Fibroblast of villous mesenchyme (primary cell): Measurements from ENCODE around the gene IGFBP5. TPM values are rescaled to one million over a fixed set of nuclear protein-coding genes. Genes with fewer than 3 reads are reported as not detected.

Source experiments
- DNase-seq: peaks from one replicate; pipeline ENCODE4 v3.0.0-alpha.2; 2010; ENCODE audit warnings: low read depth
- H3K4me3 ChIP-seq: 2 replicates; pipeline ENCODE4 v1.5.1; 2011; ENCODE audit warnings: low read depth, mild to moderate bottlenecking, low read length
- CTCF ChIP-seq: IDR thresholded peaks from 2 replicates; pipeline ENCODE4 v1.5.1; 2012; ENCODE audit warnings: low read depth, mild to moderate bottlenecking, low read length; ENCODE audit not compliant: insufficient read depth
- total RNA-seq: library from RNA; depleted of rRNA; stranded (reverse); fragments of >200 nt; gene quantifications from 2 replicates; pipeline ENCODE4 v1.2.3, GENCODE V29; 2012

Gene IGFBP5
- total RNA-seq, 1 donor = 644 TPM

DNA sequence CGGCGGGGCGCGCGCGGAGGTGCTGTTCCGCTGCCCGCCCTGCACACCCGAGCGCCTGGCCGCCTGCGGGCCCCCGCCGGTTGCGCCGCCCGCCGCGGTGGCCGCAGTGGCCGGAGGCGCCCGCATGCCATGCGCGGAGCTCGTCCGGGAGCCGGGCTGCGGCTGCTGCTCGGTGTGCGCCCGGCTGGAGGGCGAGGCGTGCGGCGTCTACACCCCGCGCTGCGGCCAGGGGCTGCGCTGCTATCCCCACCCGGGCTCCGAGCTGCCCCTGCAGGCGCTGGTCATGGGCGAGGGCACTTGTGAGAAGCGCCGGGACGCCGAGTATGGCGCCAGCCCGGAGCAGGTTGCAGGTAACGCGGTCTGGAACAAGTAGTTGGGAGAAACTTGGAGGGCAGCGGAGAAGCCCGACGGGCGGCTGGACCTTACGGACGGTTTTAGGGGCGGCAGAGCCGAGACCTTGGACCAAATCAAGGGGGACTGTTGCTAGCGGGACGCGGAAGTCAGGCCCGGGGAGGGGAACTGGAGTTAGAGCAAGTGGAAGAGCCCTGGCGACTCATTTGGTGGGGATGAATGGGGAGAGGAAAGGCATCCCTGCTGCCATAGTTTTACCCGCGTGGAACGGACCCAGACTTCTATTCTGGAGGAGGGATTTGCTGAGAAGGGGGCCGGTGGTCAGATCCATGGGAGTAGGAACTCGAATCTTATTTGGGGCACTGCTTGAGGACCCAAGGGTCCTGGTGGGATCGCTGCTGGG, 61.6 kb downstream of the IGFBP5 start:
- DNase-seq = peak; percentile 16
- TF ChIP-seq CTCF = no peak
- H3K4me3 ChIP-seq = peak overlapping the region; percentile 70

DNA sequence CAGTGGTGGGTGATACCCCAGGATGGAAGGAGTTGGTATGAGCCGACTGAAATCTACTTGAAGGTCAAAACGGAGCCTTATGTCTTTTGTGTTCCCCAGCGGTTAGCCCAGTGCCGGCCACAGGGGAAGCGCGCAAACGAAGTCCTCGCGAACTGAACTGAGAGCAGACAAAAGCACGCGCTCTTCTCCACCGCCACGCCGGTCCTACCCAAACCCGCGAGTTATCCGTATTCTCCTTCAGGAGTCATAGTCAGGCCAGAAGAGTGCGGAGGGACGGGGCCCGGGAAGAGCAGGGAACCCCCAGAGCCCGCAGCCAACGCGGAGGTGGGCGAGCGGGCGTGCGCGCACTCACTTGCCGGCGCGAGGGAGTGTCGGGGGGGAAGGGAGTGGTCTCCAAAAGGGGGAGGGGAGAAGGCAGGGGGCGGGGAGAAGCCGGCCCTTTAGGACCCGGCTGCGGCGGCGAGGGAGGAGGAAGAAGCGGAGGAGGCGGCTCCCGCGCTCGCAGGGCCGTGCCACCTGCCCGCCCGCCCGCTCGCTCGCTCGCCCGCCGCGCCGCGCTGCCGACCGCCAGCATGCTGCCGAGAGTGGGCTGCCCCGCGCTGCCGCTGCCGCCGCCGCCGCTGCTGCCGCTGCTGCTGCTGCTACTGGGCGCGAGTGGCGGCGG, 62.3 kb downstream of the IGFBP5 start, which contains the start of gene IGFBP2:
TSS of gene IGFBP2 (plus strand) at position 469 of the 664 bp plus-strand sequence. CDS start at position 573, 104 bp downstream.
- peak; percentile 61 for DNase-seq
- peak within 1 kb of the TSS; percentile 70 for H3K4me3 ChIP-seq
- no peak for TF ChIP-seq CTCF

- DNase-seq = no peak
- TF ChIP-seq CTCF = no peak
- H3K4me3 ChIP-seq = peak overlapping the region; percentile 70
Observed at GRCh38 chr2:216632346-216632951, 62.9 kb downstream of the IGFBP5 start.

DNA sequence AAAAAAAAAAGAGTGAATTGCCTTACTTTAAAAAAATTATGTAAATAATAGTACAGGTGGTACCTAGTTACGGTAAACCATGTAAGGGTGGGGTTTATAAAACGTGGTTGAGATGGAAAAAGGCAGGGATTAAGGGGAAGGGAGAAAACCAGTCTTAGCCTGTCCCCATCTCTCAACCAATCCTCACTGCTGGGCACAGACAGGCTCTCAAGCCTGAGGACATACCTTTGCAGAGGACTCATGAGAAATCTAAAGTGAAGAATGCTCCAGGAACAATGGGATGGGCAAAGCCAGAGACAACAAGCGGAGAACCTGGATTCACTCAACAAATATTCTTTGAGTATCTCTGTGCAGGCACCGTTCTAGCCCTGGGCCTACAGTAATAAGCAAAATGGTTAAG, 65.6 kb downstream of the IGFBP5 start:
- TF ChIP-seq CTCF = no peak
- H3K4me3 ChIP-seq = no peak overlapping the region

DNA sequence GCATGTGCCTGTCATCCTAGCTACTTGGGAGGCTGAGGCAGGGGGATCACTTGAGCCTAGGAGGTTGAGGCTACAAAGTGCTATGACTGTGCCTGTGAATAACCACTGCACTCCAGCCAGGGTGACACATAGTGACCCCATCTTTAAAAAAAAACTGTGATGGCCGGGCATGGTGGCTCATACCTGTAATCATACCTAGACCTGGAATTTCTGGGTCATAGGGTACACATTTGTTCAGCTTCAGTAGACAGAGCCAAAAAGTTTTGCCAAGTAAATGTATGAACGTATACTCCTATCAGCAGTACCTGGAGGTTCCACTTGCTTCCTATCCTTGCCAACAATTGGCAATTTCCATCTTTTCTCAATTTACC, 68.5 kb downstream of the IGFBP5 start:
- no peak for DNase-seq
- no peak overlapping the region for H3K4me3 ChIP-seq
- TF ChIP-seq CTCF = no peak

More for the DNA sequence above, 65.6 kb downstream of the IGFBP5 start:
- DNase-seq = no peak

- no peak overlapping the region for H3K4me3 ChIP-seq
- TF ChIP-seq CTCF = no peak
- no peak for DNase-seq
Observed at GRCh38 chr2:216626168-216626874, 69.0 kb downstream of the IGFBP5 start.
